DND-41 (cell line): Measurements from ENCODE around the gene DEXI.

ENCODE experiments used
- EZH2 ChIP-seq: IDR thresholded peaks from 3 replicates; pipeline ENCODE4 v1.6.1; 2012; ENCODE audit warnings: borderline replicate concordance, low read depth, mild to moderate bottlenecking, moderate library complexity, low read length, inconsistent platforms; ENCODE audit not compliant: severe bottlenecking
- TF ChIP-seq, protein P1 (sequence below): IDR thresholded peaks from 2 replicates; pipeline ENCODE4 v1.5.1; 2012; ENCODE audit warnings: borderline replicate concordance, low read length, moderate library complexity, mild to moderate bottlenecking; ENCODE audit not compliant: poor library complexity, severe bottlenecking; ENCODE audit errors: extremely low read depth

DNA sequence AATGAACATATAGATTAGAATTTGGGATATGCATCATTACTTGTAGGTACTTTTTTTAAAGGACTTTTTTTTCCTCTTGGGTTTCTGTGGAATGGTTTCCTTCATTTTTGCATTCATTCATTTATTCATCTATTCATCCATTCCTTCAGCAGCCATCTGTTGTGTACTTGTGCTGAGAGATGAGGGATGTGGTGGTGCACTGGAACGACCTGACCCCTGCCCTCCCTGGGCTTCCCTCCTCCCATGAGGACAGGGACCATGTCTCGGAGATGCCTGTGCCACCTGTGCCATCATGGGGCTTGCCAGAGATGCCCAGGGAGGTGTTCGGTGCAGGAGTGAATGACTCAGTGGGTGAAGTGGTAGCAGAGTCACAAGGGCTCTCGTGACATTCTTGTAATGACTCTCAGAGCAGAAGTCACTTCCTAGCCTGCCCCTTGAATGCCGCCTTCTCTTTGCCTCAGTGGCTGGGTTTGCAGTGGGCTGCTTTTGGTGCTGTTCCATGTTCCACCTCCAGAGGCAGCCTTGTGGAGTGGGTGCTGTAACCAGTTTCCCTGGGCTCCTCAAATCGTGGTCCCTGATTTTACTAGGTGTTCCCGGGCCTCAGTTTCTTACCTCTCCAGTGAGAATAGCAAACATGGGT, 46.0 kb upstream of the DEXI start:
- TF ChIP-seq, protein P1, sequence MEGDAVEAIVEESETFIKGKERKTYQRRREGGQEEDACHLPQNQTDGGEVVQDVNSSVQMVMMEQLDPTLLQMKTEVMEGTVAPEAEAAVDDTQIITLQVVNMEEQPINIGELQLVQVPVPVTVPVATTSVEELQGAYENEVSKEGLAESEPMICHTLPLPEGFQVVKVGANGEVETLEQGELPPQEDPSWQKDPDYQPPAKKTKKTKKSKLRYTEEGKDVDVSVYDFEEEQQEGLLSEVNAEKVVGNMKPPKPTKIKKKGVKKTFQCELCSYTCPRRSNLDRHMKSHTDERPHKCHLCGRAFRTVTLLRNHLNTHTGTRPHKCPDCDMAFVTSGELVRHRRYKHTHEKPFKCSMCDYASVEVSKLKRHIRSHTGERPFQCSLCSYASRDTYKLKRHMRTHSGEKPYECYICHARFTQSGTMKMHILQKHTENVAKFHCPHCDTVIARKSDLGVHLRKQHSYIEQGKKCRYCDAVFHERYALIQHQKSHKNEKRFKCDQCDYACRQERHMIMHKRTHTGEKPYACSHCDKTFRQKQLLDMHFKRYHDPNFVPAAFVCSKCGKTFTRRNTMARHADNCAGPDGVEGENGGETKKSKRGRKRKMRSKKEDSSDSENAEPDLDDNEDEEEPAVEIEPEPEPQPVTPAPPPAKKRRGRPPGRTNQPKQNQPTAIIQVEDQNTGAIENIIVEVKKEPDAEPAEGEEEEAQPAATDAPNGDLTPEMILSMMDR, result peak; percentile 71
- TF ChIP-seq EZH2, result no peak
